Suprapubic skin (tissue), 4 donors: ENCODE measurements around the gene HMOX2. TPM values are rescaled to one million over a fixed set of nuclear protein-coding genes. Genes with fewer than 3 reads are reported as not detected.

Source experiments
- DNase-seq, 2 donors: peaks; one replicate each; pipeline ENCODE4 v3.0.0-alpha.2; 2019; ENCODE audit warnings: low spot score in 2 of 2
- H3K27ac ChIP-seq: fragments of 200-600 bp; sonication (generic); one replicate; pipeline ENCODE4 v1.5.1; 2019
- H3K27me3 ChIP-seq: fragments of 200-600 bp; sonication (generic); one replicate; pipeline ENCODE4 v1.5.1; 2019
- H3K36me3 ChIP-seq: fragments of 200-600 bp; sonication (generic); one replicate; pipeline ENCODE4 v1.5.1; 2019
- H3K4me1 ChIP-seq: fragments of 200-600 bp; sonication (generic); one replicate; pipeline ENCODE4 v1.5.1; 2019
- H3K4me3 ChIP-seq: fragments of 200-600 bp; sonication (generic); one replicate; pipeline ENCODE4 v1.5.1; 2019; ENCODE audit warnings: mild to moderate bottlenecking
- H3K9me3 ChIP-seq: fragments of 200-600 bp; sonication (generic); one replicate; pipeline ENCODE4 v1.5.1; 2019
- EP300 ChIP-seq: sonication (generic); formaldehyde crosslinking; IDR thresholded peaks from one replicate; pipeline ENCODE4 v1.6.1; 2017; ENCODE audit warnings: antibody characterized with exemption
- POLR2A ChIP-seq, 2 donors: fragments of 450-650 bp; IDR thresholded peaks; one replicate each; pipeline ENCODE4 v1.6.1; 2017; ENCODE audit warnings: antibody characterized with exemption in 2 of 2, mild to moderate bottlenecking in 2 of 2, moderate library complexity in 2 of 2
- POLR2AphosphoS5 ChIP-seq, 3 donors: sonication (generic); formaldehyde crosslinking; IDR thresholded peaks; one replicate each; pipeline ENCODE4 v1.6.1; 2017; ENCODE audit warnings: antibody characterized with exemption in 3 of 3
- WGBS: methylation state at CpG from one replicate; pipeline ENCODE4 v1.1.5; 2018; 5-methylcytosine and 5-hydroxymethylcytosine counted together
- total RNA-seq, 4 donors: library from RNA; depleted of rRNA; stranded (reverse); fragments of >200 nt; gene quantifications; one replicate each; pipeline ENCODE4 v1.1.0, GENCODE V29; 2016
- TF ChIP-seq, protein P1 (sequence below), 2 donors: fragments of 200-600 bp in 1 of 2; fragments of 450-650 bp in 1 of 2; sonication (generic) in 1 of 2; IDR thresholded peaks; one replicate each; pipeline ENCODE4 v1.5.1; 2016 to 2019; ENCODE audit warnings: antibody characterized with exemption in 2 of 2, mild to moderate bottlenecking in 1 of 2, moderate library complexity in 1 of 2

Gene HMOX2
- total RNA-seq, 4 donors from 2014 or later: 43.6 to 64.3 (median 52.7) TPM

- no peaks in the 10 kb centered on the region for H3K27me3 ChIP-seq
- H3K4me1 ChIP-seq: peaks cover 48% of the 10 kb centered on the region
- no peaks in the 10 kb centered on the region for H3K9me3 ChIP-seq
- H3K27ac ChIP-seq: no peak overlapping the region
- no peak overlapping the region for H3K4me3 ChIP-seq
- peaks cover 69% of the 10 kb centered on the region for H3K36me3 ChIP-seq
- TF ChIP-seq POLR2AphosphoS5 (IDR thresholded peaks at IDR 0.05) (no peak), EP300 (no peak), POLR2A (IDR thresholded peaks at IDR 0.05) (no peak)
- TF ChIP-seq, protein P1, sequence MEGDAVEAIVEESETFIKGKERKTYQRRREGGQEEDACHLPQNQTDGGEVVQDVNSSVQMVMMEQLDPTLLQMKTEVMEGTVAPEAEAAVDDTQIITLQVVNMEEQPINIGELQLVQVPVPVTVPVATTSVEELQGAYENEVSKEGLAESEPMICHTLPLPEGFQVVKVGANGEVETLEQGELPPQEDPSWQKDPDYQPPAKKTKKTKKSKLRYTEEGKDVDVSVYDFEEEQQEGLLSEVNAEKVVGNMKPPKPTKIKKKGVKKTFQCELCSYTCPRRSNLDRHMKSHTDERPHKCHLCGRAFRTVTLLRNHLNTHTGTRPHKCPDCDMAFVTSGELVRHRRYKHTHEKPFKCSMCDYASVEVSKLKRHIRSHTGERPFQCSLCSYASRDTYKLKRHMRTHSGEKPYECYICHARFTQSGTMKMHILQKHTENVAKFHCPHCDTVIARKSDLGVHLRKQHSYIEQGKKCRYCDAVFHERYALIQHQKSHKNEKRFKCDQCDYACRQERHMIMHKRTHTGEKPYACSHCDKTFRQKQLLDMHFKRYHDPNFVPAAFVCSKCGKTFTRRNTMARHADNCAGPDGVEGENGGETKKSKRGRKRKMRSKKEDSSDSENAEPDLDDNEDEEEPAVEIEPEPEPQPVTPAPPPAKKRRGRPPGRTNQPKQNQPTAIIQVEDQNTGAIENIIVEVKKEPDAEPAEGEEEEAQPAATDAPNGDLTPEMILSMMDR (IDR thresholded peaks at IDR 0.05): no peak
- WGBS: no CpG with 5 or more reads among the region's 3 CpGs
- no peak for DNase-seq
These were observed 32.6 kb downstream of the HMOX2 start for GRCh38 chr16:4508806-4509205.

DNA sequence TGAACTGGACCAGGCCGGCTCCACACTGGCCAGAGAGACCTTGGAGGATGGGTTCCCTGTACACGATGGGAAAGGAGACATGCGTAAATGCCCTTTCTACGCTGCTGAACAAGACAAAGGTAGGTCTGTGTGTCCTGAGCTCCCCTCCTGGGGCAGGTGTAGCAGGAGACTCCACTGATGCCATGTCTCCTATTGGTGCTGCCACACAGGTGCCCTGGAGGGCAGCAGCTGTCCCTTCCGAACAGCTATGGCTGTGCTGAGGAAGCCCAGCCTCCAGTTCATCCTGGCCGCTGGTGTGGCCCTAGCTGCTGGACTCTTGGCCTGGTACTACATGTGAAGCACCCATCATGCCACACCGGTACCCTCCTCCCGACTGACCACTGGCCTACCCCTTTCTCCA, 33.2 kb downstream of the HMOX2 start:
- peaks cover 71% of the 10 kb centered on the region for H3K36me3 ChIP-seq

GRCh38 chr16:4510131-4510530, 33.9 kb downstream of the HMOX2 start:
- TF ChIP-seq, protein P1 (IDR thresholded peaks at IDR 0.05): no peak
- H3K36me3 ChIP-seq: peaks cover 71% of the 10 kb centered on the region
- no peak overlapping the region for H3K27ac ChIP-seq

More for the DNA sequence above, 33.2 kb downstream of the HMOX2 start:
- no peak overlapping the region for H3K27ac ChIP-seq
- no peak overlapping the region for H3K4me3 ChIP-seq
- peaks cover 51% of the 10 kb centered on the region for H3K4me1 ChIP-seq
- WGBS: 89% methylated on average over 8 of the region's 8 CpGs
- no peaks in the 10 kb centered on the region for H3K9me3 ChIP-seq
- H3K27me3 ChIP-seq: no peaks in the 10 kb centered on the region
- TF ChIP-seq EP300 (no peak), POLR2AphosphoS5 (IDR thresholded peaks at IDR 0.05) (no peak), POLR2A (IDR thresholded peaks at IDR 0.05) (no peak)
- TF ChIP-seq, protein P1 (IDR thresholded peaks at IDR 0.05): no peak
- DNase-seq: no peak

GRCh38 chr16:4510747-4511426, 34.7 kb downstream of the HMOX2 start:
- Histone ChIP-seq H3K36me3 (peaks cover 68% of the 10 kb centered on the region), H3K4me3 (no peak overlapping the region)
- TF ChIP-seq, protein P1 (IDR thresholded peaks at IDR 0.05): no peak
- TF ChIP-seq POLR2A (IDR thresholded peaks at IDR 0.05) (no peak), EP300 (no peak)

More at GRCh38 chr16:4510131-4510530, 33.9 kb downstream of the HMOX2 start:
- Histone ChIP-seq H3K4me3 (no peak overlapping the region), H3K4me1 (peaks cover 53% of the 10 kb centered on the region), H3K9me3 (no peaks in the 10 kb centered on the region), H3K27me3 (no peaks in the 10 kb centered on the region)
- no peak for DNase-seq
- 82% methylated on average over 5 of the region's 5 CpGs for WGBS

GRCh38 chr16:4511441-4512082, 35.4 kb downstream of the HMOX2 start:
- Histone ChIP-seq H3K4me1 (peaks cover 55% of the 10 kb centered on the region), H3K27ac (peak overlapping the region; percentile 1), H3K36me3 (peaks cover 66% of the 10 kb centered on the region), H3K9me3 (no peaks in the 10 kb centered on the region), H3K27me3 (no peaks in the 10 kb centered on the region), H3K4me3 (no peak overlapping the region)
- 55% methylated on average over 8 of the region's 9 CpGs for WGBS
- TF ChIP-seq, protein P1 (IDR thresholded peaks at IDR 0.05): peak in 1 of 2 donors; percentile 52
- TF ChIP-seq POLR2AphosphoS5 (IDR thresholded peaks at IDR 0.05): no peak
- no peak for DNase-seq

More at GRCh38 chr16:4510747-4511426, 34.7 kb downstream of the HMOX2 start:
- 51% methylated on average over 9 of the region's 14 CpGs for WGBS
- H3K4me1 ChIP-seq: peaks cover 55% of the 10 kb centered on the region
- H3K27ac ChIP-seq: peak overlapping the region; percentile 1
- no peaks in the 10 kb centered on the region for H3K9me3 ChIP-seq
- no peaks in the 10 kb centered on the region for H3K27me3 ChIP-seq
- no peak for DNase-seq
